ENCODE measurements around the gene EBF4.

- TF ChIP-seq, protein P1, sequence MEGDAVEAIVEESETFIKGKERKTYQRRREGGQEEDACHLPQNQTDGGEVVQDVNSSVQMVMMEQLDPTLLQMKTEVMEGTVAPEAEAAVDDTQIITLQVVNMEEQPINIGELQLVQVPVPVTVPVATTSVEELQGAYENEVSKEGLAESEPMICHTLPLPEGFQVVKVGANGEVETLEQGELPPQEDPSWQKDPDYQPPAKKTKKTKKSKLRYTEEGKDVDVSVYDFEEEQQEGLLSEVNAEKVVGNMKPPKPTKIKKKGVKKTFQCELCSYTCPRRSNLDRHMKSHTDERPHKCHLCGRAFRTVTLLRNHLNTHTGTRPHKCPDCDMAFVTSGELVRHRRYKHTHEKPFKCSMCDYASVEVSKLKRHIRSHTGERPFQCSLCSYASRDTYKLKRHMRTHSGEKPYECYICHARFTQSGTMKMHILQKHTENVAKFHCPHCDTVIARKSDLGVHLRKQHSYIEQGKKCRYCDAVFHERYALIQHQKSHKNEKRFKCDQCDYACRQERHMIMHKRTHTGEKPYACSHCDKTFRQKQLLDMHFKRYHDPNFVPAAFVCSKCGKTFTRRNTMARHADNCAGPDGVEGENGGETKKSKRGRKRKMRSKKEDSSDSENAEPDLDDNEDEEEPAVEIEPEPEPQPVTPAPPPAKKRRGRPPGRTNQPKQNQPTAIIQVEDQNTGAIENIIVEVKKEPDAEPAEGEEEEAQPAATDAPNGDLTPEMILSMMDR (IDR thresholded peaks at IDR 0.05 in 2 of 3, conservative IDR thresholded peaks at IDR 0.05 in 1 of 3; ENCODE audit: borderline replicate concordance in 1 of 3, insufficient read depth in 1 of 3, low read depth in 2 of 3, low read length in 2 of 3): no peak
- no peak for TF ChIP-seq MAX (IDR thresholded peaks at IDR 0.05)
- TF ChIP-seq POLR2A (IDR thresholded peaks at IDR 0.05; ENCODE audit: borderline replicate concordance, extremely low read depth, insufficient read depth, insufficient read length): no peak
- no peak for TF ChIP-seq JUND (IDR thresholded peaks at IDR 0.05)
- no peak for TF ChIP-seq CEBPB (IDR thresholded peaks at IDR 0.05; ENCODE audit: low read depth)
- TF ChIP-seq RAD21 (IDR thresholded peaks at IDR 0.05; ENCODE audit: low read depth): no peak
Observed at GRCh38 chr20:2657241-2657640, 35.3 kb upstream of the EBF4 start.
